Dedifferentiated amniotic fluid mesenchymal stem cell (primary cell): ENCODE measurements around the gene IER5L.
A peak's percentile ranks its signal among the peaks of the same experiment; 100 is the strongest.

ENCODE experiments used
- DNase-seq: peaks from one replicate; pipeline ENCODE4 v3.0.0-alpha.2; 2016; ENCODE audit errors: extremely low spot score

Gene IER5L

GRCh38 chr9:129177791-129178567, at the start of gene IER5L:
TSS of gene IER5L (minus strand) at chr9:129178261. CDS start at chr9:129178052, 209 bp downstream.
- DNase-seq: peak; percentile 96

DNA sequence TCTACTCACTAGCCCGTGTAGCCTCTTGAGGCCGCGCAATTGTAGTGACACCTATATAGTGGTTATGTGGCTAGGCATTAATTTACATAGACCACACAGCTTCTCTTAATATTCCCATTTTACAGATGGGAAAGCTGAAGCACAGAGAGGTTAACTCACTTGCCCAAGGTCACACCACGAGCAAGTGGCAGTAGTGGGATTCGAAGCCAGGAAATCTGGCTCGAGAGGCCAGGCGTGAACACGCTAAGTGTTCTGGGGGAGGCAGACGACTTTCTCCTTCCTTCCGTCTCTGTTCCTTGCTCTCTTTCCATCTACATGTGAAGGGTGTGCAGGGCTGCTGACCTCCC, 49.8 kb upstream of the IER5L start:
- DNase-seq: no peak

DNA sequence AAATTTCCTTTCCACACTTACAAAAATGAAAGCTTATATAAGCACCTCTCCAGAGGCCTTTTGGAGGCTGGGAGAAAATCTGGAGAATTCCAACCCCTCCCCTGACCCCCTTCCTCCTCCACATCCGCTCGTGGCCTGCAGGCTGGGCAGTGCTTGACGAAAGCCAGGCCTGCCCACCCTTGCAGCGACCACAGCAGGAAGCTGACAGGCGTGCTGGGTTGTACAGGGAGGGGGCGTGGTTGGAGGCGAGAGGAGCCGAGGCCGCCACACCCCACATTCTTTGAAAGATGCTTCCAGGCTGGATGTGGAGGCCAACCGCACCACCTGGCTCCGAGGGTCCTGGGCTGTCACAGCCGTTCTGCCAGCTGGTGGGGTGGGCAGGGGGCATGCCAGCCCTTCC, 47.8 kb upstream of the IER5L start:
- peak; percentile 63 for DNase-seq

DNA sequence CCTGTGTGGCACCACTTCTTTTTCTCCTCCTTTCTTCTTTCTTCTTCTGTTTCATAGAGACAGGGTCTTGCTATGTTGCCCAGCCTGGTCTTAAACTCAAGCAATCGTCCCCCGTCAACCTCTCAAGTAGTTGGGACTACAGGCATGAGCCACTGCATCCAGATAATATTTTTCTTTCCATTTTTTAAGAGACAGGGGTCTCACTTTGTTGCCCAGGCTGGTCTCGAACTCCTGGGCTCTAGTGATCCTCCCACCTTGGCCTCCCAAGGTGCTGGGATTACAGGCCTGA, 47.4 kb upstream of the IER5L start:
- no peak for DNase-seq

GRCh38 chr9:129224618-129225489, 46.8 kb upstream of the IER5L start:
- DNase-seq: no peak

DNA sequence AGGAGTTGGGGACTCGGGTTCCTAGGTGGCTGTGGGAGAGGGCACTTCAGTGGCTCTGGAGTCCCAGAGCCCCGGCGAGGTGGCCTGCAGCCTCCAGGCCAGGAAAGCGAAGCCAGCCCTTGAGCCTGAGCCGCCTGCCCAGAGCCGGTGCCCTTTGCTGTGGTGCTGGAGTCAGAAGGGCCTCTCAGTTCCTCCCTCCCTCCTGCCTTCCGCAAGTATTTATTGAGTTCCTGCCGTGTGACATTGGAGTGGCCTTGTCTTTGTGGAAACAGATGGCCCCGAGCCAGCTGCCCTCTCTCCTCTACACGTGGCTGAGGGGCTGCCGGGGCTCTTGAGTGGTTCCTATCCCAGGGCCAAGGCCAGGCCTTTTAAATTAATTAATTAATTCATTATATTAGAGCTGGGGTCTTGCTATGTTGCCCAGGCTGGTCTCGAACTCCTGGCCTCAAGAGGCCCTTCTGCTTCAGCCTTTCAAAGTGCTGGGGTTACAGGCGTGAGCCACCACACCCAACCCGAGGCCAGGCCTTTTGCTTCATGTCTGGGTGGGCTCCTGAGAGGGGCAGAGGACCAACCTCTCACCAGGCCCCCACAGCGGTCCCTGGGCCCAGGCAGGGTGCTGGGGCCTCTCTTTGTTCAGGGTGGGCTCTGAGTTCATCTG, 45.6 kb upstream of the IER5L start:
- no peak for DNase-seq

GRCh38 chr9:129222819-129223218, 44.8 kb upstream of the IER5L start:
- DNase-seq: no peak

- DNase-seq: no peak
Observed at GRCh38 chr9:129221979-129222635, 44.0 kb upstream of the IER5L start.

- DNase-seq: no peak
Observed at GRCh38 chr9:129221233-129221632, 43.2 kb upstream of the IER5L start.

DNA sequence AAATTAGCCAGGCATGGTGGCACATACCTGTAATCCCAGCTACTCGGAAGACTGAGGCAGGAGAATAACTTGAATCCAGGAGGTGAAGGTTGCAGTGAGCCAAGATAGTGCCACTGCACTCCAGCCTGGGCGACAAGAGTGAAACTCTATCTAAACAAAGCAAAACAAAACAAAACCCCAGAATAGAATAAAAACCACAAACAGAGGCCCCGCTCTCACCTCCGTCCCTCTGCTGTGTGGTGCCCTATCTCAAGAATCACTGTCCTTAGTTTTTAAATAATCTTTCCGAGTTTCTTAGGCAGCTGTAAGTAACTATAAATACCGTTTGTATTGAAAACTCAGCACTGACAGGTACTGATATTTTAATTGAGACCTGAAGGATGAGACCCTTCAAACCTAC, 42.7 kb upstream of the IER5L start:
- no peak for DNase-seq

DNA sequence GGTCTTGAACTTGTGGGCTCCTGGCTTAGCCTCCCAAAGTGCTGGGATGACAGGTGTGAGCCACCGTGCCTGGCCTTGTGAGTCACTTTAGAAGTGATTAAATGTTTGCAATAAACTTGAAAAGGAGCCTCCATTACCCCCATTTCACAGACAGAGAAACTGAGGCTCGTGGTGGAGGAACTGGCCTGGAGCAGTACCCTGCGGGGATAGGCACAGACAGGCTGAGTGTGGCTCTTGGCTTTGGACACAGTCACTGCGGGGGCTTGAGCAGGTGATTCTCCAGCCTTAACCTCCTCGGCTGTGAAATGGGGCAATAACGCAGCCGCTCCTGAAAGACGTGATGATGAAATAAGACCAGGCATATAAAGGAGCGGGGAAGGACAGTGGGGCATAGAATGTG, 40.9 kb upstream of the IER5L start:
- DNase-seq: no peak

DNA sequence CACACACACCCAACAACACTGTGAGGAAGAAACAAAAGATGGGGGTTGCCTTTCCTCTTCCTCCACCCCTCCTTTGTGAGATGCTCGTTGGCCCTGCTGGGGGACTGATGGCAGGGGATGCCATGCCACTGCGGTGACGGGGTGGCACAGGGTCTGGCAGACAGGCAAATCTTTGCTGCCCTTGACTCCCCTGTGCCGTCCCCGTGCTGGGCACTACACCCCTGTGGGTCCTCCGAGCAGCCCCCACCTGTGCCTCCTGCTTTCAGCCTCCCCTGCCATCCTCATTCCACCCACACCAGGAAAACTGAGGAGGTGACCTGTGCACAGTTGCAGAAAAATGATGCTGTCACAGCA, 40.2 kb upstream of the IER5L start:
- no peak for DNase-seq

GRCh38 chr9:129213551-129213950, 35.5 kb upstream of the IER5L start:
- DNase-seq: no peak

DNA sequence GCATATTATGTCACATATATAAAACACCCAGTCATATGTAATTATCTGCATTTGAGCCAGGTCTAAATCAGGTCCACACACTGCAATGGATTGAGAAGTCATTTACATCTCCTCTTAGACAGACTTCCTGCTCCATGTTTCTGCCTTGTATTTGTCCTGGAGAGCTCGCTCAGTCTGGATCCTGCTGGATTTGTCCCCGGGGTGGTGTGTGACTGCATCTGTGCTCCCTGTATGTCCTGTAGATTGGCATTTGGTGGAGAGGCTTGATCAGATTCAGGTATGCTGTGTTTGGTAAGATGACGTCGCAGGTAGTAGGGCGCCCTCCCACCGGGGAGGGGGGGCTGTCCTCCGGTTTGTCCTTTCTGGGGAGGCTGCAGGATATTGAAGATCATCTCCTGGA, 33.6 kb upstream of the IER5L start:
- no peak for DNase-seq

- no peak for DNase-seq
Observed at GRCh38 chr9:129210125-129210524, 32.1 kb upstream of the IER5L start.

DNA sequence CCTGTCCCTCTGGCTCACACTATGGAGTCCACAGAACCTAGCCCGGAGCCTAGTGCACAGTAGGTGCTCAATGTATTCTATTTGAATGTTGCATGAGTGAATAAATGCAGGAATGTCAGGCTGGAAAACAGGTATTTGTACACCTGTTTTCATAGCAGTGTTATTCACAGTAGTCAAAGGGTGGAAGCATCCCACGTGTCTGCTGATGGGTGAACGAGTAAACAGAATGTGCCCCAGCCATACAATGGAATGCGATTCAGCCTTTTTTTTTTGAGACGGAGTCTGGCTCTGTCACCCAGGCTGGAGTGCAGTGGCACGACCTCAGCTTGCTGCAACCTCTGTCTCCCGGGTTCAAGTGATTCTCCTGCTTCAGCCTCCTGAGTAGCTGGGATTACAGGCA, 31.5 kb upstream of the IER5L start:
- DNase-seq: no peak

GRCh38 chr9:129209109-129209508, 31.0 kb upstream of the IER5L start:
- DNase-seq: no peak

- DNase-seq: no peak
Observed at GRCh38 chr9:129208207-129209032, 30.4 kb upstream of the IER5L start.

GRCh38 chr9:129206905-129207304, 28.8 kb upstream of the IER5L start:
- no peak for DNase-seq

- DNase-seq: no peak
Observed at GRCh38 chr9:129206401-129206800, 28.3 kb upstream of the IER5L start.

- DNase-seq: no peak
Observed at GRCh38 chr9:129204840-129205239, 26.8 kb upstream of the IER5L start.

DNA sequence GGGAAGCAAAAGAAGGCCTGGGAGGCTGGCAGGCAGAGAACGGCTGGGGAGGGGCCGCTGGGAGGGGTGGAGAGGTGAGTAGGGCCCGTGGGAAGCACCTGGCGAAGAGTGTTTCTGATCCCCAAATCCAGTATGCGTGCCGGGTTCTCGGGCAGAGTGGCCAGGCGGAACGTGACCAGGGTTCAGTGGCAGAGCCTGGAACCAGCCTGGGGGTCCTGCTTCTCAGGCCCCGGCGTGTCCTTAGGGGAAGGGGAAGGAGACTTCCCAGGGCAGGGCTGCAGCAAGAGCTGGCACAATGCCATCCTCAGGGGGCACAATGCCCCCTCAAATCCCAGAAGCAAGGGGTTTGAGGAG, 25.5 kb upstream of the IER5L start:
- no peak for DNase-seq
